Liver (tissue), 9 donors: ENCODE data around the gene BSPRY. TPM values are rescaled to one million over a fixed set of nuclear protein-coding genes. Genes with fewer than 3 reads are reported as not detected.

Experiments used
- DNase-seq: peaks from one replicate; pipeline ENCODE4 v3.0.0-alpha.2; 2017; ENCODE audit warnings: low spot score
- H3K27ac ChIP-seq, 2 donors: one replicate each; pipeline ENCODE4 v1.7.0; 2013; ENCODE audit warnings: inconsistent platforms in 2 of 2, low read length in 2 of 2, control low read depth in 1 of 2, low read depth in 1 of 2, mild to moderate bottlenecking in 1 of 2
- H3K27me3 ChIP-seq, 4 donors: one replicate each; pipeline versions ENCODE4 v1.6.1 to v1.7.0; 2013; ENCODE audit warnings: low read length in 3 of 4, inconsistent platforms in 1 of 4, mild to moderate bottlenecking in 1 of 4, moderate library complexity in 1 of 4; ENCODE audit not compliant: control insufficient read depth in 4 of 4, insufficient read depth in 4 of 4
- H3K36me3 ChIP-seq, 4 donors: one replicate each; pipeline versions ENCODE4 v1.6.1 to v1.7.0; 2013; ENCODE audit warnings: low read length in 3 of 4, mild to moderate bottlenecking in 3 of 4, low read depth in 1 of 4, moderate library complexity in 1 of 4; ENCODE audit not compliant: control insufficient read depth in 4 of 4, insufficient read depth in 3 of 4
- H3K4me1 ChIP-seq, 4 donors: one replicate each; pipeline versions ENCODE4 v1.6.1 to v1.7.0; 2013; ENCODE audit warnings: low read length in 3 of 4, mild to moderate bottlenecking in 3 of 4, moderate library complexity in 1 of 4; ENCODE audit not compliant: control insufficient read depth in 4 of 4, insufficient read depth in 4 of 4
- H3K4me3 ChIP-seq, 3 donors: one replicate each; pipeline versions ENCODE4 v1.6.1 to v1.7.0; 2013; ENCODE audit warnings: low read length in 3 of 3, control low read depth in 1 of 3, low read depth in 1 of 3, mild to moderate bottlenecking in 1 of 3
- H3K9ac ChIP-seq, 2 donors: one replicate each; pipeline ENCODE4 v1.7.0; 2013; ENCODE audit warnings: low read length in 2 of 2, mild to moderate bottlenecking in 2 of 2, moderate library complexity in 2 of 2, control low read depth in 1 of 2, low read depth in 1 of 2
- H3K9me3 ChIP-seq, 4 donors: one replicate each; pipeline versions ENCODE4 v1.6.1 to v1.7.0; 2013; ENCODE audit warnings: low read length in 3 of 4; ENCODE audit not compliant: control insufficient read depth in 4 of 4
- EGR1 ChIP-seq, 2 donors: IDR thresholded peaks; 2 replicates each; pipeline ENCODE4 v1.6.1; 2016 to 2018; ENCODE audit warnings: antibody characterized with exemption in 2 of 2, low read depth in 2 of 2
- FOXA1 ChIP-seq: IDR thresholded peaks from 2 replicates; pipeline ENCODE4 v1.6.1; 2016; ENCODE audit warnings: antibody characterized with exemption
- FOXA2 ChIP-seq: IDR thresholded peaks from 2 replicates; pipeline ENCODE4 v1.6.1; 2016; ENCODE audit warnings: antibody characterized with exemption
- JUND ChIP-seq, 2 donors: IDR thresholded peaks; 2 replicates each; pipeline ENCODE4 v1.6.1; 2016; ENCODE audit warnings: antibody characterized with exemption in 2 of 2
- NR2F2 ChIP-seq: IDR thresholded peaks from 2 replicates; pipeline ENCODE4 v1.6.1; 2016; ENCODE audit warnings: antibody characterized with exemption
- RXRA ChIP-seq, 2 donors: IDR thresholded peaks; 2 replicates each; pipeline ENCODE4 v1.6.1; 2017 to 2018; ENCODE audit warnings: antibody characterized with exemption in 2 of 2, mild to moderate bottlenecking in 1 of 2
- SP1 ChIP-seq: IDR thresholded peaks from 2 replicates; pipeline ENCODE4 v1.6.1; 2018; ENCODE audit warnings: antibody characterized with exemption, mild to moderate bottlenecking
- TAF1 ChIP-seq: conservative IDR thresholded peaks from 2 replicates; pipeline ENCODE4 v1.6.1; 2016; ENCODE audit warnings: antibody characterized with exemption, mild to moderate bottlenecking
- YY1 ChIP-seq: IDR thresholded peaks from 2 replicates; pipeline ENCODE4 v1.6.1; 2016; ENCODE audit warnings: antibody characterized with exemption, mild to moderate bottlenecking
- WGBS: extraction: QIAGEN DNeasy Blood & Tissue Kit; methylation state at CpG from one replicate; pipeline ENCODE4 v1.1.7; 2013; 5-methylcytosine and 5-hydroxymethylcytosine counted together
- polyA plus RNA-seq, 2 donors: library from polyadenylated mRNA; stranded (reverse) in 1 of 2; unstranded in 1 of 2; fragments of 200-250 nt in 1 of 2; fragments of >200 nt in 1 of 2; fragmentation: Nextera tagmentation in 1 of 2; extraction: Ambion mirVana in 1 of 2; gene quantifications; one replicate each; pipeline versions ENCODE4 v1.2.1 to v1.2.3, GENCODE V29; 2013 to 2015
- total RNA-seq, 2 donors: library from RNA; depleted of rRNA; stranded (reverse); fragments of >200 nt; gene quantifications; one replicate each; pipeline ENCODE4 v1.2.3, GENCODE V29; 2014
- TF ChIP-seq, protein P1 (sequence below): IDR thresholded peaks from 2 replicates; pipeline ENCODE4 v1.6.1; 2016; ENCODE audit warnings: antibody characterized with exemption, mild to moderate bottlenecking
- TF ChIP-seq, protein P2 (sequence below): IDR thresholded peaks from 2 replicates; pipeline ENCODE4 v1.6.1; 2016; ENCODE audit warnings: antibody characterized with exemption
- TF ChIP-seq, protein P3 (sequence below): IDR thresholded peaks from 2 replicates; pipeline ENCODE4 v1.6.1; 2016; ENCODE audit warnings: antibody characterized with exemption
- TF ChIP-seq, protein P4 (sequence below): fragments of 150-350 bp; IDR thresholded peaks from 2 replicates; pipeline ENCODE4 v1.5.1; 2017; ENCODE audit warnings: improper control_type of control experiment, low read depth, low read length; ENCODE audit not compliant: missing input control
- TF ChIP-seq, protein P5 (sequence below): IDR thresholded peaks from 2 replicates; pipeline ENCODE4 v1.6.1; 2016; ENCODE audit warnings: antibody characterized with exemption
- donor health status: healthy.
- donor health status: healthy.
- donor health status: healthy.
- donor health status: healthy.
- donor health status: healthy.

Gene BSPRY
- total and polyA plus RNA-seq, 4 donors: 0.31 to 2.3 (median 0.65) TPM

DNA sequence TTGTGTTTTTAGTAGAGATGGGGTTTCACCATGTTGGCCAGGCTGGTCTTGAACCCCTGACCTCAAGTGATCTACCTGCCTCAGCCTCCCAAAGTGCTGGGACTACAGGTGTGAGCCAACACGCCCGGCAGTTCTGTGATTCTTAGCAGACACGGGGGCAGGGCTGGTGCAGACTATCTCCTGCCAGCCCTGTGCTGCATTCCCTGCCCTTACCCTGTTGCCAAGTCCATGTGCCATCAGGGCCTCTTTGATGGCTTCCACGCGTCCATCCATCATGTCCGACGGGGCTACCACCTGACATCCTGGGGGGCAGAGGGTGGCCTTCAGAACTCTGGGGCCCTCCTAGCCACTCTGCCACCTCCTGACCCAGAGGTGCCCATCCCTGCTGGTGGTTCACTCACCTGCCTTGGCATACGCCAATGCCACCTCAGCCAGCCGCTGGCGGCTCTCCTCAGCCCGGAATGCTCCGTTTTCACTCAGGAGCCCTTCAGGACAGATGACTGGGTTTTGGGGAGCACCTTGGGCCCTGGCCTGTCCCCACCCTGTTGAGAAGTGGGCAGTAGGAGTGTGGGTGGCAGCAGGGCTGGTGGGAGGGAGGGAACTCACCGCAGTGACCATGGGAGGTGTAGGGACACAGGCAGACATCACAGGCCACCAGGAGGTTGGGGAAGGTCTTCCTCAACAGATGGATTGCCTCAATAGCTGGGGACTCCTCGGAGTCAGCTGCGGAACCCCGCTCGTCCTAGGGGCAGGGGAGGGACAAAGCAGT, 41.0 kb downstream of the BSPRY start (continued):
- TF ChIP-seq, protein P1, sequence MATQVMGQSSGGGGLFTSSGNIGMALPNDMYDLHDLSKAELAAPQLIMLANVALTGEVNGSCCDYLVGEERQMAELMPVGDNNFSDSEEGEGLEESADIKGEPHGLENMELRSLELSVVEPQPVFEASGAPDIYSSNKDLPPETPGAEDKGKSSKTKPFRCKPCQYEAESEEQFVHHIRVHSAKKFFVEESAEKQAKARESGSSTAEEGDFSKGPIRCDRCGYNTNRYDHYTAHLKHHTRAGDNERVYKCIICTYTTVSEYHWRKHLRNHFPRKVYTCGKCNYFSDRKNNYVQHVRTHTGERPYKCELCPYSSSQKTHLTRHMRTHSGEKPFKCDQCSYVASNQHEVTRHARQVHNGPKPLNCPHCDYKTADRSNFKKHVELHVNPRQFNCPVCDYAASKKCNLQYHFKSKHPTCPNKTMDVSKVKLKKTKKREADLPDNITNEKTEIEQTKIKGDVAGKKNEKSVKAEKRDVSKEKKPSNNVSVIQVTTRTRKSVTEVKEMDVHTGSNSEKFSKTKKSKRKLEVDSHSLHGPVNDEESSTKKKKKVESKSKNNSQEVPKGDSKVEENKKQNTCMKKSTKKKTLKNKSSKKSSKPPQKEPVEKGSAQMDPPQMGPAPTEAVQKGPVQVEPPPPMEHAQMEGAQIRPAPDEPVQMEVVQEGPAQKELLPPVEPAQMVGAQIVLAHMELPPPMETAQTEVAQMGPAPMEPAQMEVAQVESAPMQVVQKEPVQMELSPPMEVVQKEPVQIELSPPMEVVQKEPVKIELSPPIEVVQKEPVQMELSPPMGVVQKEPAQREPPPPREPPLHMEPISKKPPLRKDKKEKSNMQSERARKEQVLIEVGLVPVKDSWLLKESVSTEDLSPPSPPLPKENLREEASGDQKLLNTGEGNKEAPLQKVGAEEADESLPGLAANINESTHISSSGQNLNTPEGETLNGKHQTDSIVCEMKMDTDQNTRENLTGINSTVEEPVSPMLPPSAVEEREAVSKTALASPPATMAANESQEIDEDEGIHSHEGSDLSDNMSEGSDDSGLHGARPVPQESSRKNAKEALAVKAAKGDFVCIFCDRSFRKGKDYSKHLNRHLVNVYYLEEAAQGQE: no peak

DNA sequence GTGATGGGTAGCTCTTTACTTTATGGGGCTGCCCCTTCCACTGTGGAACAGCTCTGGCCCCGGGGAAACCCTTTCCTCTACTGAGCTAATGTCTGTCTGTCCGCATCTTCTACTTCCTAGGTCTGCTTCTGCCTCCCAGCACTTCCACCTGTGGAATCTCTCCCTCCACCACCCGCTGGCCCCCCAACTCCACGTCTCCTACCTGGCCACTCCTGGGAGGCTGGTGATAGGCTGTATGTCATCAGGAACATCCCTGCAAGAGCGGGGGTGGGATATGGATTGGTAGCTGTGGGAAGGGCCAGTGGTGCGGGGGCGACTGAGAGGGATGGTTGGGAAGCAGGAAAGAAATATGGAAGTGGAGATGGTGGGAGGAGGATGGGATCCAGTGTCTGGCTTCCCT, 42.6 kb downstream of the BSPRY start:
- peaks cover 8 to 33% (median 19%) of the 10 kb centered on the region in 4 donors for H3K36me3 ChIP-seq
- WGBS: 98% methylated on average over 7 of the region's 7 CpGs

More for the DNA sequence above, 42.6 kb downstream of the BSPRY start:
- H3K4me3 ChIP-seq: no peak overlapping the region
- TF ChIP-seq SP1 (no peak), FOXA2 (no peak), NR2F2 (no peak), JUND (IDR thresholded peaks at IDR 0.05) (no peak), FOXA1 (no peak), EGR1 (IDR thresholded peaks at IDR 0.05; ENCODE audit: low read depth in 2 of 2) (no peak), TAF1 (no peak), RXRA (IDR thresholded peaks at IDR 0.05) (no peak), YY1 (no peak)
- TF ChIP-seq, protein P2, sequence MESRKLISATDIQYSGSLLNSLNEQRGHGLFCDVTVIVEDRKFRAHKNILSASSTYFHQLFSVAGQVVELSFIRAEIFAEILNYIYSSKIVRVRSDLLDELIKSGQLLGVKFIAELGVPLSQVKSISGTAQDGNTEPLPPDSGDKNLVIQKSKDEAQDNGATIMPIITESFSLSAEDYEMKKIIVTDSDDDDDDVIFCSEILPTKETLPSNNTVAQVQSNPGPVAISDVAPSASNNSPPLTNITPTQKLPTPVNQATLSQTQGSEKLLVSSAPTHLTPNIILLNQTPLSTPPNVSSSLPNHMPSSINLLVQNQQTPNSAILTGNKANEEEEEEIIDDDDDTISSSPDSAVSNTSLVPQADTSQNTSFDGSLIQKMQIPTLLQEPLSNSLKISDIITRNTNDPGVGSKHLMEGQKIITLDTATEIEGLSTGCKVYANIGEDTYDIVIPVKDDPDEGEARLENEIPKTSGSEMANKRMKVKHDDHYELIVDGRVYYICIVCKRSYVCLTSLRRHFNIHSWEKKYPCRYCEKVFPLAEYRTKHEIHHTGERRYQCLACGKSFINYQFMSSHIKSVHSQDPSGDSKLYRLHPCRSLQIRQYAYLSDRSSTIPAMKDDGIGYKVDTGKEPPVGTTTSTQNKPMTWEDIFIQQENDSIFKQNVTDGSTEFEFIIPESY: no peak
- TF ChIP-seq, protein P3, sequence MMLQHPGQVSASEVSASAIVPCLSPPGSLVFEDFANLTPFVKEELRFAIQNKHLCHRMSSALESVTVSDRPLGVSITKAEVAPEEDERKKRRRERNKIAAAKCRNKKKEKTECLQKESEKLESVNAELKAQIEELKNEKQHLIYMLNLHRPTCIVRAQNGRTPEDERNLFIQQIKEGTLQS: no peak
- TF ChIP-seq, protein P4, sequence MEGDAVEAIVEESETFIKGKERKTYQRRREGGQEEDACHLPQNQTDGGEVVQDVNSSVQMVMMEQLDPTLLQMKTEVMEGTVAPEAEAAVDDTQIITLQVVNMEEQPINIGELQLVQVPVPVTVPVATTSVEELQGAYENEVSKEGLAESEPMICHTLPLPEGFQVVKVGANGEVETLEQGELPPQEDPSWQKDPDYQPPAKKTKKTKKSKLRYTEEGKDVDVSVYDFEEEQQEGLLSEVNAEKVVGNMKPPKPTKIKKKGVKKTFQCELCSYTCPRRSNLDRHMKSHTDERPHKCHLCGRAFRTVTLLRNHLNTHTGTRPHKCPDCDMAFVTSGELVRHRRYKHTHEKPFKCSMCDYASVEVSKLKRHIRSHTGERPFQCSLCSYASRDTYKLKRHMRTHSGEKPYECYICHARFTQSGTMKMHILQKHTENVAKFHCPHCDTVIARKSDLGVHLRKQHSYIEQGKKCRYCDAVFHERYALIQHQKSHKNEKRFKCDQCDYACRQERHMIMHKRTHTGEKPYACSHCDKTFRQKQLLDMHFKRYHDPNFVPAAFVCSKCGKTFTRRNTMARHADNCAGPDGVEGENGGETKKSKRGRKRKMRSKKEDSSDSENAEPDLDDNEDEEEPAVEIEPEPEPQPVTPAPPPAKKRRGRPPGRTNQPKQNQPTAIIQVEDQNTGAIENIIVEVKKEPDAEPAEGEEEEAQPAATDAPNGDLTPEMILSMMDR: no peak
- TF ChIP-seq, protein P5, sequence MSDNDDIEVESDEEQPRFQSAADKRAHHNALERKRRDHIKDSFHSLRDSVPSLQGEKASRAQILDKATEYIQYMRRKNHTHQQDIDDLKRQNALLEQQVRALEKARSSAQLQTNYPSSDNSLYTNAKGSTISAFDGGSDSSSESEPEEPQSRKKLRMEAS: no peak
- TF ChIP-seq, protein P1: no peak
- no peaks in the 10 kb centered on the region for H3K27me3 ChIP-seq
- no peak overlapping the region for H3K27ac ChIP-seq
- H3K9ac ChIP-seq: no peak overlapping the region
- peaks cover 32 to 90% (median 71%) of the 10 kb centered on the region in 4 donors for H3K4me1 ChIP-seq
- no peak for DNase-seq
- no peaks in the 10 kb centered on the region for H3K9me3 ChIP-seq
